Bronchial epithelial cell (primary cell): ENCODE measurements around the gene SECTM1. TPM values are rescaled to one million over a fixed set of nuclear protein-coding genes. Genes with fewer than 3 reads are reported as not detected.

ENCODE experiments used
- total RNA-seq: library from RNA; depleted of rRNA; stranded (reverse); fragments of >200 nt; gene quantifications from 2 replicates; pipeline ENCODE4 v1.2.1, GENCODE V29; 2014

Gene SECTM1
- total RNA-seq, 1 donor from 2014 or later, result 3.7 TPM

Other genes with a start within 250 kb of the SECTM1 start
- gene FASN, start 235.5 kb downstream of the SECTM1 start, total RNA-seq, result 37.1 and 38.5 TPM in 2 replicates
- 8.1 and 10.8 TPM in 2 replicates for gene CCDC57, start 120.9 kb downstream of the SECTM1 start, total RNA-seq
- gene SLC16A3, start 104.7 kb downstream of the SECTM1 start, total RNA-seq, result 162 and 205 TPM in 2 replicates
- gene CSNK1D, start 60.1 kb downstream of the SECTM1 start, total RNA-seq, result 64.9 and 72.4 TPM in 2 replicates
- not detected in 2 replicates for gene CD7, start 16.2 kb downstream of the SECTM1 start, total RNA-seq
- gene TEX19, start 25.5 kb upstream of the SECTM1 start, total RNA-seq, result not detected in 2 replicates
- not detected in 2 replicates for gene UTS2R, start 38.0 kb upstream of the SECTM1 start, total RNA-seq
- gene HEXD, start 84.6 kb upstream of the SECTM1 start, total RNA-seq, result 8.2 and 9.7 TPM in 2 replicates
- gene OGFOD3, start 84.8 kb upstream of the SECTM1 start, total RNA-seq, result 25.0 and 26.5 TPM in 2 replicates
- 31.3 and 33.8 TPM in 2 replicates for gene CYBC1, start 117.0 kb upstream of the SECTM1 start, total RNA-seq
- gene NARF, start 125.0 kb upstream of the SECTM1 start, total RNA-seq, result 40.0 and 40.1 TPM in 2 replicates
- gene FOXK2, start 186.0 kb upstream of the SECTM1 start, total RNA-seq, result 38.8 and 44.0 TPM in 2 replicates